Endodermal cell (in vitro differentiated cells): ENCODE measurements around the gene RAB7B. TPM values are rescaled to one million over a fixed set of nuclear protein-coding genes. Genes with fewer than 3 reads are reported as not detected.

Source experiments
- DNase-seq: peaks from one replicate; pipeline ENCODE4 v3.0.0-alpha.2; 2017
- H3K27ac ChIP-seq: 2 replicates; pipeline ENCODE4 v1.5.1; 2013; ENCODE audit warnings: mild to moderate bottlenecking, low read depth, low read length, moderate library complexity
- H3K27me3 ChIP-seq: 2 replicates; pipeline ENCODE4 v1.6.1; 2013; ENCODE audit warnings: mild to moderate bottlenecking, low read length, moderate library complexity; ENCODE audit not compliant: insufficient read depth, control insufficient read depth, poor library complexity, severe bottlenecking
- H3K36me3 ChIP-seq: 2 replicates; pipeline ENCODE4 v1.7.0; 2013; ENCODE audit warnings: mild to moderate bottlenecking, low read length, moderate library complexity; ENCODE audit not compliant: control insufficient read depth, insufficient read depth
- H3K4me1 ChIP-seq: one replicate; pipeline ENCODE4 v1.7.0; 2013; ENCODE audit warnings: low read length; ENCODE audit not compliant: control insufficient read depth, insufficient read depth
- H3K4me3 ChIP-seq: 2 replicates; pipeline ENCODE4 v1.5.1; 2013; ENCODE audit warnings: mild to moderate bottlenecking, low read length, moderate library complexity
- H3K9ac ChIP-seq: 2 replicates; pipeline ENCODE4 v1.6.1; 2013; ENCODE audit warnings: mild to moderate bottlenecking, low read length, moderate library complexity; ENCODE audit not compliant: poor library complexity, severe bottlenecking; ENCODE audit errors: extremely low read depth
- H3K9me3 ChIP-seq: 2 replicates; pipeline ENCODE4 v1.6.1; 2013; ENCODE audit warnings: mild to moderate bottlenecking, low read length, moderate library complexity; ENCODE audit not compliant: control insufficient read depth
- H3K27ac Mint-ChIP-seq: 2 replicates; pipeline ENCODE4 v1.8.0; 2020; ENCODE audit warnings: mixed read lengths
- H3K27me3 Mint-ChIP-seq: 2 replicates; pipeline ENCODE4 v1.8.0; 2021; ENCODE audit warnings: mild to moderate bottlenecking, mixed read lengths; ENCODE audit not compliant: insufficient read depth
- H3K36me3 Mint-ChIP-seq: 2 replicates; pipeline ENCODE4 v1.8.0; 2020; ENCODE audit warnings: low read depth, mixed read lengths
- H3K4me1 Mint-ChIP-seq: 2 replicates; pipeline ENCODE4 v1.8.0; 2020; ENCODE audit warnings: mixed read lengths
- H3K4me3 Mint-ChIP-seq: 2 replicates; pipeline ENCODE4 v1.8.0; 2020; ENCODE audit warnings: mild to moderate bottlenecking, moderate library complexity, mixed read lengths
- H3K9me3 Mint-ChIP-seq: 2 replicates; pipeline ENCODE4 v1.8.0; 2020; ENCODE audit warnings: mild to moderate bottlenecking, mixed read lengths
- CTCF ChIP-seq: fragments of 200-600 bp; sonication (generic); conservative IDR thresholded peaks from 2 replicates; pipeline ENCODE4 v1.5.0; 2021; ENCODE audit warnings: antibody characterized with exemption, mild to moderate bottlenecking
- WGBS, 2 experiments: methylation state at CpG; one replicate each; pipeline versions ENCODE4 v1.1.5 to v1.1.7; 2013; ENCODE audit warnings: missing lambda C conversion rate in 2 of 2, mixed read lengths in 1 of 2; ENCODE audit not compliant: insufficient coverage in 1 of 2, insufficient read length in 1 of 2; 5-methylcytosine and 5-hydroxymethylcytosine counted together
- total RNA-seq, 2 donors: library from RNA; stranded (reverse); fragmentation: NEBNext Ultra II Directional in 1 of 2; extraction: Animal tissue kit (Norgen Biotek cat#: 25700) in 1 of 2; gene quantifications; 2 replicates in 1 of 2; 3 replicates in 1 of 2; pipeline ENCODE4 v1.2.1, GENCODE V29; 2021

The RAB7B gene
- total RNA-seq, 2 donors from 2014 or later, result not detected

GRCh38 chr1:205972491-205973168, 30.6 kb downstream of the RAB7B start:
- no peak overlapping the region for H3K4me3 Mint-ChIP-seq
- H3K4me3 ChIP-seq, result no peak overlapping the region
- H3K9ac ChIP-seq, result no peak overlapping the region
- peaks cover 8% of the 10 kb centered on the region for H3K4me1 Mint-ChIP-seq
- H3K36me3 Mint-ChIP-seq, result no peaks in the 10 kb centered on the region
- H3K36me3 ChIP-seq, result no peaks in the 10 kb centered on the region
- H3K27ac Mint-ChIP-seq, result no peak overlapping the region
- TF ChIP-seq CTCF, result no peak
- no peaks in the 10 kb centered on the region for H3K27me3 ChIP-seq
- WGBS, 2 experiments, result 83 to 88% methylated on average over 5 to 11 of the region's 11 CpGs
- no peaks in the 10 kb centered on the region for H3K9me3 Mint-ChIP-seq
- peaks cover 8% of the 10 kb centered on the region for H3K4me1 ChIP-seq
- no peak for DNase-seq
- H3K27ac ChIP-seq, result peak overlapping the region; percentile 36
- peaks cover 1% of the 10 kb centered on the region for H3K27me3 Mint-ChIP-seq
- no peaks in the 10 kb centered on the region for H3K9me3 ChIP-seq

GRCh38 chr1:205972081-205972480, 31.1 kb downstream of the RAB7B start:
- Mint-ChIP-seq H3K9me3 (no peaks in the 10 kb centered on the region), H3K4me1 (peaks cover 6% of the 10 kb centered on the region), H3K36me3 (no peaks in the 10 kb centered on the region), H3K27me3 (peaks cover 1% of the 10 kb centered on the region), H3K27ac (no peak overlapping the region), H3K4me3 (no peak overlapping the region)
- Histone ChIP-seq H3K27me3 (no peaks in the 10 kb centered on the region), H3K9ac (no peak overlapping the region), H3K27ac (peak overlapping the region; percentile 36), H3K9me3 (no peaks in the 10 kb centered on the region), H3K36me3 (no peaks in the 10 kb centered on the region), H3K4me3 (no peak overlapping the region), H3K4me1 (peaks cover 6% of the 10 kb centered on the region)
- no peak for TF ChIP-seq CTCF
- DNase-seq, result no peak
- 91 to 100% methylated on average over 1 to 4 of the region's 4 CpGs for WGBS, 2 experiments

GRCh38 chr1:205971082-205971481, 32.1 kb downstream of the RAB7B start:
- Histone ChIP-seq H3K27ac (no peak overlapping the region), H3K4me3 (no peak overlapping the region), H3K9me3 (no peaks in the 10 kb centered on the region), H3K36me3 (no peaks in the 10 kb centered on the region), H3K4me1 (no peaks in the 10 kb centered on the region), H3K9ac (no peak overlapping the region), H3K27me3 (no peaks in the 10 kb centered on the region)
- Mint-ChIP-seq H3K4me1 (peaks cover 2% of the 10 kb centered on the region), H3K36me3 (no peaks in the 10 kb centered on the region), H3K4me3 (no peak overlapping the region), H3K27ac (no peak overlapping the region), H3K27me3 (peaks cover 1% of the 10 kb centered on the region), H3K9me3 (no peaks in the 10 kb centered on the region)
- TF ChIP-seq CTCF, result no peak
- WGBS, 2 experiments, result 88 to 91% methylated on average over 4 of the region's 4 CpGs
- no peak for DNase-seq
